Colon (tissue), 2 donors: Measurements from ENCODE around the gene DNAH7.
A peak's percentile ranks its signal among the peaks of the same experiment; 100 is the strongest.

Experiments used
- FAIRE-seq: peaks from 2 replicates; lab custom pipeline; 2012; peaks lifted over from hg19 to GRCh38; lab: Jason Lieb, UNC
- donor health status: control.
- donor health status: control.

The DNAH7 gene

DNA sequence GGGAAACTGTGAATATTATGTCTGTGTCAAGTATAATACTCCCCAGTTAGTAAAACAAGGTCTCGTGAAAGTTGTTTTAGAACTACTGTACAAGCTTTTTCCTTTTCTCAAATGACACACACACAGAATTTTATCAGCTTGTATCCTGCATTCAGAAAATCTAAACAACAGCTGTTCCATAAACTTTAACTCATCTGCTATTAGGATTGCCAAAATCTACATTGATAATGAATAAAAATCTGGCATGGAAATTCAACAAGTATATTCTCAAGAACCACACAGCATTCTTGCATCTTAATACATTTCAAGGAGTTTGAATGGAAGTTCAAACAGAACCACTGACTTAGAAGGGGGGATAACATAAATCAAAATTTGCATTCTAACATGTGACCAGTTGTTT lies 260.4 kb downstream of the DNAH7 start:
- FAIRE-seq, result no peak

DNA sequence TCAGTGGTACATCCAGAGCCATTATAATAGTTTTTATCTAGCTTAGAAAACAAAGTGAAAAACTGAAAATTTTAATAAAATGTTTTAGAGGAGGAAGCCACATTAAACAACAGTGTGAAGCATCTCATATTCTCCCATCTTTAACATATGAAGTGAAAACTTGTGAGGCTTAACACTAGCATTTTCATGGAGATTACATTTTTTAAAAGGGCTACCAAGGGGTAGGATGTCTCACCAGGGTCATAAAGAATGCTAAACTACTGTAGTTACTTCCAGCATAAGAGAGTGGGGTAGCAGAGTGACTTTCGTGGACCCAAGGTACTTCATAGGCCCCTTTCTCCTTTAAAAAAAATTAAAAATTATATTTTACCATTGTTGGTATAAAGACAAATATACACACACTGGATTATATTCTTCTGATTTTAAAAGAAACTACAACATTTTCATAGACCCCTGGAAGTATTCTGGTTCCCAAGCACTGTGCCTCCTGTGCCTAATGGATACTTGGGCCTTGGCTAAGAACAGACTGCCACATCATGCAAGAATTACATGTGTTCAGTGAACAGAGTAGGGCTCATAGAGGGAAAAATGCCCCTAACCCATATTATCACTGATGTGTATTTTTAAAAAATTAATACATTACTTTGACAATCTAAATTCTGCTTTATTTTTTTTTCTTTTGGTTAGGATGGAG lies 263.2 kb downstream of the DNAH7 start:
- FAIRE-seq, result no peak

GRCh38 chr2:195795879-195796278 lies 272.8 kb downstream of the DNAH7 start:
- no peak for FAIRE-seq

GRCh38 chr2:195793881-195794280 lies 274.8 kb downstream of the DNAH7 start:
- no peak for FAIRE-seq

DNA sequence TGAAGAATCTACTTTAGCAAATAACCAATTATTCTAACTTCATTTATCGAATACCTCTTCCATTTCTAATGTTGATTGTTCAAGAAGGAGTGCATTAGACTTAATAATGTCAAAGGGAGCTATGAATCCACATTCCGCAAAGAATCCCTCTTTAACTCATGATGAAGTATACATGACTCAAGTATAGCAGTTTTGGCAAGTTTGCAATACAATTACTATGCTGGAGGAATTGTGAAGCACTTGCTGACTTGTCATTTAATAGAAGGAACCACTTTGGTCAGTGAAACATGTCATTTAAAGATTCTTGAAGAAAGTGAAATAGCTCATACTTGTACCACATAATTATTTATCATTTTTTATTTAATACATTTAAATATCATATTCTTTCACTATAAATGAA lies 286.5 kb downstream of the DNAH7 start:
- FAIRE-seq, result peak; percentile 5

DNA sequence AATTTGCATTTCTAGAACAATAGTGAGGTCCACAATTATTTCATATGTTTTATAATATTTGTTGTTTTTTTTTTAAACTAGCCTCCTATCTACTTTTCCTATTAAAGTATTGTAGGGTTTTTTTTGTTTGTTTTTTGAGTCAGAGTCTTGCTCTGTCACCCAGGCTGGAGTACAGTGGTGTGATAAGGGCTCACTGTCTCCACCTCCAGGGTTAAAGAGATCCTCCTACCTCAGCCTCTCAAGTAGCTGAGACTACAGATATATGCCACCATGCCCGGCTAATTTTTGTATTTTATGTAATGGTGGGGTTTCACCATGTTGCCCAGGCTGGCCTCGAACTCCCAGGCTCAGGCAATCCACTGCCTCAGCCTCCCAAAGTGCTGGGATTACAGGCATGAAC lies 289.1 kb downstream of the DNAH7 start:
- FAIRE-seq, result no peak

DNA sequence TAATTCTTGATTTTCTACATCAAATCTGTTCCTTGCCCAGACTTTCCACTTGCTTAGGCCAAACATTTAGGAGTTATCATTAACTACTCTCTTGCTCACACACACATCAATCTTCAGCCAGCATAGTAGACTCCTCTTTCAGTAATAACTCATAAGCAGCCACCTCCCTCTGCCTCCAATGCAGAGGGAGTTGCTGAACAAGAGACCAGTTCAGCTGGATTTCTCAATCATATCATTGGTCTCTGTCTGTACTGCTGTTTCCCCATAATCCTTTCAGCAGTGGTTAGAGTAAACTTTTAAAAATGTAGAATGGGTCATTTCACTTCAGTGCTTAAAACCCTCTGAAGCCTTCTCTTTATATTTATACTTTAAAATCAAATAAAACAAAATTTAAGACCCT lies 298.7 kb downstream of the DNAH7 start:
- no peak for FAIRE-seq

DNA sequence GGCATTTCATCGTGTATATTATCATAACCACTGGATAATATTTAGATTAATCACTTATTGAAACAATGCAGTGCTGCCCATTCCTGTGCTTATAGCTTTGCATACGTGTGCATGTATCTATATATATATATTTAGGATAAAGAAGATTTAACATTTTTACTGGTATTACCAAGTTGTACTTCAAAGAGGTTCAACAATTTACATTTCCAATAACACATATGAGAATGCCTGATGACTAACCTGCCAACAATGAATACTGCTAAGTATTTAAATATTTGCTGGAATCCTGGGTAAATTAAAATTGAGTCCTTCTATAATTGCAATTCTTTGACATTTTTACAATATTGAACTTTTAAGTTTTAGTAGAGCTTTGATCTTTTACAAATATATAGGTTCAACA lies 300.2 kb downstream of the DNAH7 start:
- no peak for FAIRE-seq

DNA sequence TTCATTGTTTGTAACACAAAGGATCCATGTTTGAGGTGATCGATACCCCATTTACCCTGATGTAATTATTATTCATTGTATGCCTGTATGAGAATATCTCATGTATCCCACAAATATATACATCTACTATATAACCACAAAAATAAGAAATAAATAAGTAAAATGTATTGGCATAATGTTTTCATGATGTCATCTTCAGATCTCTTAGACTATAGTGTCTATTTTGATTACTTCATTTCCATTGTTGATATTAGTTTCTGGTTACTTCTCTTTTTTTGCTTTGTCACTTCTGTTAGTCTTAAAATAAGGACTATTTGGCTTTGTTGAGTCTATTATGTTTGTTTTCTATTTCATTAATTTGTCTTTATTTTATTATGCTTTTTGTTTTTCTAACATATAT lies 301.9 kb downstream of the DNAH7 start:
- no peak for FAIRE-seq

DNA sequence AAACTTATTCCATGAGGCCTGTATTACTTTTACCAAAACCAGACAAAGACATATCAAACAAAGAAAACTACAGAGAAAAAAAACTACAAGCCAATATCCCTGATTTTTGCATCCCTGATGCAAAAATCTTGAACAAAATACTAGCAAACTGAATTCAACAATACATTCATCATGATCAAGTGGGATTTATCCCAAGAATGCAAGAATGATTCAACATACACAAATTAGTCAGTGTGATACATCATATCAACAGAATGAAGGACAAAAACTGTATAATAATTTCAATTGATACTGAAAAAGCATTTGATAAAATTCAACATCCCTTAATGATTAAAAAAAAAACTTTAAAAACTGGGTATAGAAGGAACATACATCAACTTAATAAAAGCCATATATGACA lies 304.8 kb downstream of the DNAH7 start:
- FAIRE-seq, result no peak

- no peak for FAIRE-seq
Measured at GRCh38 chr2:195759877-195760276, 308.8 kb downstream of the DNAH7 start.

- no peak for FAIRE-seq
Measured at GRCh38 chr2:195758846-195759245, 309.8 kb downstream of the DNAH7 start.

GRCh38 chr2:195756218-195756942 lies 312.3 kb downstream of the DNAH7 start:
- no peak for FAIRE-seq

- FAIRE-seq, result no peak
Measured at GRCh38 chr2:195741191-195741590, 327.4 kb downstream of the DNAH7 start.

- no peak for FAIRE-seq
Measured at GRCh38 chr2:195737511-195738325, 330.9 kb downstream of the DNAH7 start.

DNA sequence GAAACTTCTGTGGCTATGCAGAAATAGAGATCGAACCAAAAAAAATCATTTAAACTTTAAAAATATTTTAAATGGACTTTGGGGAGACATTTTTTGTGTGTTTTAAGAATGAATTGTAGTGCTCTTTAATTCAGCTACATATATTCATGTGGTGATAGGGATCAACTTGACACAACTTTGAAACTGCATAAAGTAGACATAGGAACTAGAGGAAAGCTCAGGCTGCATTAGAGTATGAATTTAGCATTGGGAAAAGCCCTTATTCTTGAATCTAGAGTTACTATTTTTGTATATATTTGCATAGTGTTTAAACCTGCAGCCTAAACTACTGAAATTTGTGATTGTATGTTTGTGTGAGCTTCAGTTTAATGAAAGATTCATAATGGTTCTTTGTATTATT lies 333.3 kb downstream of the DNAH7 start:
- no peak for FAIRE-seq

GRCh38 chr2:195734931-195735330 lies 333.7 kb downstream of the DNAH7 start:
- no peak for FAIRE-seq

DNA sequence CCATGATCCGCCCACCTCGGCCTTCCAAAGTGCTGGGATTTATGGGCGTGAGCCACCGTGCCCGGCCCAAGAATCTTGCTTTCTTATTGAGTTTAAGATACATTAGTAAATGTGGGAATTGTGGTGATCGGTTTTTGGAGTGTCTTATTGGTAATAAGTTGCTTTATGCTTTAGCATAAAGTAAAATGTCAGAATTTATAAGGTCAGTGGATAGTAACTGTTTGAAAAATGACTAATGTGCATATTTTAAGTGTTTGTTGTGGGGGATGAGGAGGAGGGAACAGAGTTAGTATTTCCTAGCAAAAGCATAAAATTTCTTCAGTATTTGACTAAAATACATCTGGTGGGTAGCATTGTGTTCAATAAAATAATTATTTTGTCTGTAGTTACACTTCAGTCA lies 334.2 kb downstream of the DNAH7 start:
- no peak for FAIRE-seq

- no peak for FAIRE-seq
Measured at GRCh38 chr2:195733831-195734230, 334.8 kb downstream of the DNAH7 start.

DNA sequence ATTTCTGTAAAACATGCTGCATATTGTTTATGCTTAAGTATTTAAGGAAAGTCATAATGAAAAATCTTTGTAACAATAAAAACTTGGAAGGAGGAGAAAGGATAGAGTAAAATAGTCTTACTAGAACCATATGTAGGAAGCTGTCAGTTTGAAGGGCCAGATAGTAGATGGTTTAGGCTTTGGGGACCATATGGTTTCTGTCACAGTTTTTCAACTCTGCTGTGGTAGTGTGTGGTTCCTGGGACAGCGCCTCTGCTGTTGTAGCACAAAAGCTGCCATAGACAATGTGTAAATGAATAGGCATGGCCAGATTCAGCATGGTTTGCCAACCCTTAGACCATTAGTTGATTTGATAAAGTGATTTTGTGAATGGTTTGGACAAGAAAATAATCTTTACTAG lies 336.1 kb downstream of the DNAH7 start:
- no peak for FAIRE-seq

- no peak for FAIRE-seq
Measured at GRCh38 chr2:195730912-195731311, 337.7 kb downstream of the DNAH7 start.

- no peak for FAIRE-seq
Measured at GRCh38 chr2:195727106-195727505, 341.5 kb downstream of the DNAH7 start.

- no peak for FAIRE-seq
Measured at GRCh38 chr2:195722075-195722474, 346.6 kb downstream of the DNAH7 start.
